Mesendoderm (in vitro differentiated cells): ENCODE data around the gene BAG3.
A peak's percentile ranks its signal among the peaks of the same experiment; 100 is the strongest.

ENCODE experiments used
- DNase-seq: peaks from one replicate; pipeline ENCODE4 v3.0.0; 2013
- H2AK5ac ChIP-seq: 2 replicates; pipeline ENCODE4 v1.6.1; 2013; ENCODE audit warnings: low read length, inconsistent platforms
- H2BK120ac ChIP-seq: 2 replicates; pipeline ENCODE4 v1.6.1; 2013; ENCODE audit warnings: low read depth, mild to moderate bottlenecking, low read length, moderate library complexity, mixed read lengths
- H2BK15ac ChIP-seq: replicated peaks from 2 replicates; pipeline ENCODE4 v1.6.1; 2013; ENCODE audit warnings: low read depth, mild to moderate bottlenecking, moderate library complexity
- H2BK5ac ChIP-seq: 2 replicates; pipeline ENCODE4 v1.6.1; 2013; ENCODE audit warnings: low read length, inconsistent platforms
- H3K18ac ChIP-seq: 2 replicates; pipeline ENCODE4 v1.6.1; 2013; ENCODE audit warnings: mild to moderate bottlenecking, low read length, mixed read lengths
- H3K23ac ChIP-seq: one replicate; pipeline ENCODE4 v1.6.1; 2013; ENCODE audit warnings: low read length
- H3K27ac ChIP-seq: 2 replicates; pipeline ENCODE4 v1.5.1; 2013; ENCODE audit warnings: low read depth, mild to moderate bottlenecking, inconsistent platforms, low read length, moderate library complexity
- H3K27me3 ChIP-seq: 2 replicates; pipeline ENCODE4 v1.6.1; 2013; ENCODE audit warnings: low read length, control low read depth, mild to moderate bottlenecking, inconsistent platforms; ENCODE audit not compliant: insufficient read depth, poor library complexity
- H3K36me3 ChIP-seq: 2 replicates; pipeline ENCODE4 v1.6.1; 2013; ENCODE audit warnings: low read length, inconsistent platforms; ENCODE audit not compliant: control insufficient read depth, insufficient read depth
- H3K4ac ChIP-seq: one replicate; pipeline ENCODE4 v1.6.1; 2013; ENCODE audit warnings: low read depth, mild to moderate bottlenecking, low read length, moderate library complexity
- H3K4me1 ChIP-seq: 2 replicates; pipeline ENCODE4 v1.6.1; 2013; ENCODE audit warnings: low read depth, low read length, inconsistent platforms; ENCODE audit not compliant: control insufficient read depth
- H3K4me2 ChIP-seq: 2 replicates; pipeline ENCODE4 v1.6.1; 2013; ENCODE audit warnings: low read length
- H3K4me3 ChIP-seq: 2 replicates; pipeline ENCODE4 v1.5.1; 2013; ENCODE audit warnings: mild to moderate bottlenecking, low read length
- H3K56ac ChIP-seq: one replicate; pipeline ENCODE4 v1.6.1; 2013; ENCODE audit warnings: low read length
- H3K79me1 ChIP-seq: 2 replicates; pipeline ENCODE4 v1.6.1; 2013; ENCODE audit warnings: low read length, inconsistent platforms
- H3K79me2 ChIP-seq: 2 replicates; pipeline ENCODE4 v1.6.1; 2013; ENCODE audit warnings: mild to moderate bottlenecking, low read length; ENCODE audit not compliant: control insufficient read depth, insufficient read depth
- H3K9ac ChIP-seq: 2 replicates; pipeline ENCODE4 v1.6.1; 2013; ENCODE audit warnings: low read length, inconsistent platforms
- H4K5ac ChIP-seq: one replicate; pipeline ENCODE4 v1.6.1; 2013; ENCODE audit warnings: low read length
- H4K8ac ChIP-seq: one replicate; pipeline ENCODE4 v1.6.1; 2013; ENCODE audit warnings: low read depth, mild to moderate bottlenecking, control low read depth, low read length, moderate library complexity
- WGBS: extraction: QIAGEN DNeasy Blood & Tissue Kit; methylation state at CpG from one replicate; pipeline ENCODE4 v1.1.7; 2013; ENCODE audit warnings: low lambda C conversion rate, missing lambda C conversion rate; ENCODE audit not compliant: insufficient coverage; ENCODE audit errors: extremely low coverage; 5-methylcytosine and 5-hydroxymethylcytosine counted together

Gene BAG3

DNA sequence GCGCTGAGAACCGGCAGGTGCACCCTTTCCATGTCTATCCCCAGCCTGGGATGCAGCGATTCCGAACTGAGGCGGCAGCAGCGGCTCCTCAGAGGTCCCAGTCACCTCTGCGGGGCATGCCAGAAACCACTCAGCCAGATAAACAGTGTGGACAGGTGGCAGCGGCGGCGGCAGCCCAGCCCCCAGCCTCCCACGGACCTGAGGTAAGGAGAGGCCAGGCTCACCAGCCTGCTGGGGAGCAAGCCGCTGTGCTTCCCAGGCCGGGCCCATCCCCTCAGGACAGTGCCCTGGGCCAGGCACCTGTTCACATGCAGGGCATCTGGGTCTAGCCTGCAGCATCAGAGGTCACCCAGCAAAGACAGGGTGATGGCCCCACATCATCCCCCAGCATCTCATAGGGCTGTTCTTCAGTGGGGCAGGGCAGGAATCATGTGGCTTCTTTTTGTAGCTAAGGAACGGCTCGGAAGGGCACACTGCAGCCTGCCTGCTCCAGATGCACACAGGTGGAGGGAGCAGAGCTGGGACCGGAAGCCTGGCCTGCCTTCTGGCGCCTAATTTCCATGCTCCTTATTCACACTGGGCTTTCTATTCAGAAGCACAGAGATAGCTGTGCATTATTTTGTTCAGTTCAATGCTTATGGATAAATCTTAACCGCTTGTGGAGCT lies 18.9 kb downstream of the BAG3 start:
- H3K79me2 ChIP-seq = peaks cover 9% of the 10 kb centered on the region
- H2AK5ac ChIP-seq = no peak overlapping the region
- WGBS = no CpG with 5 or more reads among the region's 18 CpGs
- H2BK120ac ChIP-seq = no peak overlapping the region
- no peak overlapping the region for H3K18ac ChIP-seq
- H3K9ac ChIP-seq = no peak overlapping the region
- H3K27ac ChIP-seq = no peak overlapping the region
- H3K4me2 ChIP-seq = no peak overlapping the region
- no peak overlapping the region for H2BK15ac ChIP-seq
- no peaks in the 10 kb centered on the region for H3K27me3 ChIP-seq
- no peak overlapping the region for H2BK5ac ChIP-seq
- no peak overlapping the region for H4K5ac ChIP-seq
- no peak for DNase-seq
- H4K8ac ChIP-seq = no peak overlapping the region
- H3K79me1 ChIP-seq = peaks cover 13% of the 10 kb centered on the region
- peaks cover 14% of the 10 kb centered on the region for H3K4me1 ChIP-seq
- no peak overlapping the region for H3K4me3 ChIP-seq
- peaks cover 1% of the 10 kb centered on the region for H3K36me3 ChIP-seq
- H3K56ac ChIP-seq = no peak overlapping the region
- no peak overlapping the region for H3K23ac ChIP-seq
- H3K4ac ChIP-seq = no peak overlapping the region

DNA sequence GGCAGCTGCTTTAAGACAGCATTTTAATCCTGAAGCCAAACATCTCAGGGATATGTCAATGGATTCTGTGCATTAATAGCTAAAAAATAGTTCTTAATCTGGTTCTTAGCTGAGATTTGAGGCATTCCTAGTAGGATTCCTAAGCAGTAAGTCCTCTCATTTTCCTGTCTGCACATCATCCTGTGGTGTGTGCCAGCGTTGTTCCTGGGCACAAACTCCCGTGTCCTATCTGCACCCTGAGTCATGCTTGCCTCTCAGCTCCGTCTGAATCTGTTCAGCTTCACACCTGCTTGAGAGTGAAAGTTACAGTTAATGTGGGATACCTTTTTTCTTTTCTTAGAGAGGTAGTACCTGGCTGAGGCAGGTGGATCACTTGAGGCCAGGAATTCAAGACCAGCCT lies 19.5 kb downstream of the BAG3 start:
- H3K27ac ChIP-seq = no peak overlapping the region
- peaks cover 13% of the 10 kb centered on the region for H3K79me1 ChIP-seq
- peaks cover 1% of the 10 kb centered on the region for H3K36me3 ChIP-seq
- H3K9ac ChIP-seq = no peak overlapping the region
- H2BK5ac ChIP-seq = no peak overlapping the region
- H3K18ac ChIP-seq = no peak overlapping the region
- no peak overlapping the region for H3K4me2 ChIP-seq
- no peak overlapping the region for H3K4ac ChIP-seq
- H3K27me3 ChIP-seq = no peaks in the 10 kb centered on the region
- no peak overlapping the region for H3K4me3 ChIP-seq
- H4K8ac ChIP-seq = no peak overlapping the region
- no peak overlapping the region for H2BK120ac ChIP-seq
- peaks cover 14% of the 10 kb centered on the region for H3K4me1 ChIP-seq
- H3K79me2 ChIP-seq = peaks cover 9% of the 10 kb centered on the region
- H3K23ac ChIP-seq = no peak overlapping the region
- no peak overlapping the region for H2AK5ac ChIP-seq
- H3K56ac ChIP-seq = no peak overlapping the region
- no peak for DNase-seq
- H4K5ac ChIP-seq = no peak overlapping the region
- WGBS = no CpG with 5 or more reads among the region's 3 CpGs
- H2BK15ac ChIP-seq = no peak overlapping the region

DNA sequence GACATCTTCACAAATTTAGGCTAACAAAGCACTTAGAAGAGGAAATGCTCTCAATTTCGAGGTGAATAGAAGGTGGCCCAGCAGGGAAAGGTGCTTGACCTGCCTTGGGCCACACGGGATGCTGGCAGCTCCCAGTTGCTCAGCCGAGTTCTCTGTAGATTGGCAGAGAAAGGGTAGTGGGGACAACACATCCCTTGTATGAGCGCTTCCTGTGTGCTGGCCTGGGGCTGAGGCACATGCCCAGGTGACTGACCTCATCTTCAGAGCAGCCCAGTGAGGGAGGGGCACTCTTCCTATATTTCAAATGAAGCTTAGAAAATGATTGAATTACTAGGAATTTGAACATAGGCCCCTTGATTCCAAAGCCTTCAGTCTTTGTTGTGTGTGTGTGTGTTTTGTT lies 20.2 kb downstream of the BAG3 start:
- Histone ChIP-seq H3K9ac (no peak overlapping the region), H3K56ac (no peak overlapping the region), H2BK5ac (no peak overlapping the region), H3K36me3 (peaks cover 3% of the 10 kb centered on the region), H2AK5ac (no peak overlapping the region), H3K4me3 (no peak overlapping the region), H4K5ac (no peak overlapping the region), H3K4me1 (peaks cover 14% of the 10 kb centered on the region), H3K79me2 (peaks cover 3% of the 10 kb centered on the region), H3K27me3 (no peaks in the 10 kb centered on the region), H3K27ac (no peak overlapping the region), H2BK120ac (no peak overlapping the region), H2BK15ac (no peak overlapping the region), H3K4ac (no peak overlapping the region), H3K79me1 (peaks cover 8% of the 10 kb centered on the region), H3K18ac (no peak overlapping the region), H3K23ac (no peak overlapping the region), H4K8ac (no peak overlapping the region), H3K4me2 (no peak overlapping the region)
- no peak for DNase-seq
- no CpG with 5 or more reads among the region's 4 CpGs for WGBS

DNA sequence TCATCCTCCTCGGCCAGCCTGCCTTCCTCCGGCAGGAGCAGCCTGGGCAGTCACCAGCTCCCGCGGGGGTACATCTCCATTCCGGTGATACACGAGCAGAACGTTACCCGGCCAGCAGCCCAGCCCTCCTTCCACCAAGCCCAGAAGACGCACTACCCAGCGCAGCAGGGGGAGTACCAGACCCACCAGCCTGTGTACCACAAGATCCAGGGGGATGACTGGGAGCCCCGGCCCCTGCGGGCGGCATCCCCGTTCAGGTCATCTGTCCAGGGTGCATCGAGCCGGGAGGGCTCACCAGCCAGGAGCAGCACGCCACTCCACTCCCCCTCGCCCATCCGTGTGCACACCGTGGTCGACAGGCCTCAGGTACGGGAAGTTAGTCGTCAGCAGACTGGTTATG lies 21.1 kb downstream of the BAG3 start:
- H3K18ac ChIP-seq = no peak overlapping the region
- no peak overlapping the region for H3K4ac ChIP-seq
- H3K4me1 ChIP-seq = peaks cover 14% of the 10 kb centered on the region
- no peak overlapping the region for H3K23ac ChIP-seq
- no peak overlapping the region for H2BK5ac ChIP-seq
- no peak overlapping the region for H4K5ac ChIP-seq
- no peak overlapping the region for H3K27ac ChIP-seq
- no peak overlapping the region for H3K9ac ChIP-seq
- no peak overlapping the region for H3K4me3 ChIP-seq
- no peak overlapping the region for H2BK15ac ChIP-seq
- H3K27me3 ChIP-seq = no peaks in the 10 kb centered on the region
- H3K79me2 ChIP-seq = no peaks in the 10 kb centered on the region
- peaks cover 11% of the 10 kb centered on the region for H3K36me3 ChIP-seq
- H3K4me2 ChIP-seq = no peak overlapping the region
- no peak overlapping the region for H2AK5ac ChIP-seq
- no peak for DNase-seq
- H3K79me1 ChIP-seq = peaks cover 7% of the 10 kb centered on the region
- H3K56ac ChIP-seq = peak overlapping the region; percentile 22
- no CpG with 5 or more reads among the region's 23 CpGs for WGBS
- H4K8ac ChIP-seq = no peak overlapping the region
- H2BK120ac ChIP-seq = no peak overlapping the region

DNA sequence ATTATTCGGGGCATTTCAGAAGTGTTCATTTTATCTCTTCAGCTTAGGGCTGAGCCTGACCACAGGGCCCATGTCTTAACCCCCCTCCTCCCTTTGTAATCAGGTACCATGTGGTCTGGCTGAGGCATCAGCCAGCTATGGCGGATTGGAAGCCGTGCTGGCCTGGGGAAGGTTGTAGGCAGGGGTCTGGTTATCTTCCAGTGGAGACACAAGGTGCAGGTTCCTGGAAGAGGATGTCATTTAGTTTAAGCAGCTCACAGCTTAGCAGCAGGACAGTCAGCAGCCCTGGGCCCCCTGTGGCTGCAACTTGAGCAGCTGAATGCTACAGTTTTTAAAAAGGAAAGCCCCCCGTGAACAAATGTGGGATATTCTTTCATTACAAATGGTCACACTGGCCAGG lies 22.1 kb downstream of the BAG3 start:
- DNase-seq = peak; percentile 93
- Histone ChIP-seq H3K23ac (no peak overlapping the region), H4K5ac (no peak overlapping the region), H2BK5ac (no peak overlapping the region), H3K56ac (no peak overlapping the region), H3K79me1 (peaks cover 7% of the 10 kb centered on the region), H2BK15ac (no peak overlapping the region), H3K4me2 (no peak overlapping the region), H3K4me1 (peaks cover 5% of the 10 kb centered on the region), H3K27me3 (no peaks in the 10 kb centered on the region), H3K27ac (no peak overlapping the region), H4K8ac (no peak overlapping the region), H2AK5ac (no peak overlapping the region), H2BK120ac (no peak overlapping the region), H3K9ac (no peak overlapping the region), H3K4me3 (no peak overlapping the region), H3K36me3 (peaks cover 13% of the 10 kb centered on the region), H3K79me2 (no peaks in the 10 kb centered on the region), H3K4ac (no peak overlapping the region), H3K18ac (no peak overlapping the region)
- no CpG with 5 or more reads among the region's 4 CpGs for WGBS
